ENCODE results near the gene OR56A3. TPM values are rescaled to one million over a fixed set of nuclear protein-coding genes. Genes with fewer than 3 reads are reported as not detected.

OR56A3 gene
- total and polyA plus RNA-seq, 12 donors = not detected

- H3K36me3 ChIP-seq (replicated peaks in 1 of 2) = no peaks in the 10 kb centered on the region
- DNase-seq = no peak
- no peaks in the 10 kb centered on the region for H3K9me3 ChIP-seq (replicated peaks in 1 of 3)
- intact Hi-C loops (cut with DNase I) = no loop called here
- H3K27ac ChIP-seq = no peak overlapping the region
- no peaks in the 10 kb centered on the region for H3K27me3 ChIP-seq
- H3K4me3 ChIP-seq = no peak overlapping the region
- H3K4me1 ChIP-seq (replicated peaks in 1 of 2) = no peaks in the 10 kb centered on the region
- no peak for TF ChIP-seq POLR2A (IDR thresholded peaks at IDR 0.05)
- TF ChIP-seq, protein P1, sequence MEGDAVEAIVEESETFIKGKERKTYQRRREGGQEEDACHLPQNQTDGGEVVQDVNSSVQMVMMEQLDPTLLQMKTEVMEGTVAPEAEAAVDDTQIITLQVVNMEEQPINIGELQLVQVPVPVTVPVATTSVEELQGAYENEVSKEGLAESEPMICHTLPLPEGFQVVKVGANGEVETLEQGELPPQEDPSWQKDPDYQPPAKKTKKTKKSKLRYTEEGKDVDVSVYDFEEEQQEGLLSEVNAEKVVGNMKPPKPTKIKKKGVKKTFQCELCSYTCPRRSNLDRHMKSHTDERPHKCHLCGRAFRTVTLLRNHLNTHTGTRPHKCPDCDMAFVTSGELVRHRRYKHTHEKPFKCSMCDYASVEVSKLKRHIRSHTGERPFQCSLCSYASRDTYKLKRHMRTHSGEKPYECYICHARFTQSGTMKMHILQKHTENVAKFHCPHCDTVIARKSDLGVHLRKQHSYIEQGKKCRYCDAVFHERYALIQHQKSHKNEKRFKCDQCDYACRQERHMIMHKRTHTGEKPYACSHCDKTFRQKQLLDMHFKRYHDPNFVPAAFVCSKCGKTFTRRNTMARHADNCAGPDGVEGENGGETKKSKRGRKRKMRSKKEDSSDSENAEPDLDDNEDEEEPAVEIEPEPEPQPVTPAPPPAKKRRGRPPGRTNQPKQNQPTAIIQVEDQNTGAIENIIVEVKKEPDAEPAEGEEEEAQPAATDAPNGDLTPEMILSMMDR (IDR thresholded peaks at IDR 0.05) = no peak
- 72 to 81% (median 79%) methylated on average over 4 of the region's 4 CpGs for WGBS, 4 donors
These were observed 47.2 kb downstream of the OR56A3 start for GRCh38 chr11:5989203-5989602.

GRCh38 chr11:5992150-5992549 is 50.1 kb downstream of the OR56A3 start:
- TF ChIP-seq POLR2A (IDR thresholded peaks at IDR 0.05) = no peak
- TF ChIP-seq, protein P1 (IDR thresholded peaks at IDR 0.05) = no peak
- no peak overlapping the region for H3K4me3 ChIP-seq
- no peaks in the 10 kb centered on the region for H3K4me1 ChIP-seq (replicated peaks in 1 of 2)
- H3K27ac ChIP-seq = no peak overlapping the region
- no peaks in the 10 kb centered on the region for H3K27me3 ChIP-seq
- no peak for DNase-seq
- no peaks in the 10 kb centered on the region for H3K36me3 ChIP-seq (replicated peaks in 1 of 2)
- intact Hi-C loops (cut with DNase I) = no loop called here
- WGBS, 4 donors = 54 to 86% (median 68%) methylated on average over 3 of the region's 3 CpGs
- no peaks in the 10 kb centered on the region for H3K9me3 ChIP-seq (replicated peaks in 1 of 3)

GRCh38 chr11:5992604-5993251 is 50.7 kb downstream of the OR56A3 start:
- whole genome bisulfite sequencing, 4 donors = 53 to 65% (median 53%) methylated on average over 3 of the region's 3 CpGs
- Histone ChIP-seq H3K27ac (no peak overlapping the region), H3K9me3 (replicated peaks in 1 of 3) (no peaks in the 10 kb centered on the region), H3K4me1 (replicated peaks in 1 of 2) (no peaks in the 10 kb centered on the region), H3K36me3 (replicated peaks in 1 of 2) (no peaks in the 10 kb centered on the region), H3K4me3 (no peak overlapping the region), H3K27me3 (no peaks in the 10 kb centered on the region)
- no peak for TF ChIP-seq POLR2A (IDR thresholded peaks at IDR 0.05)
- TF ChIP-seq, protein P1 (IDR thresholded peaks at IDR 0.05) = peak; percentile 16 to 52 (median 38)
- intact Hi-C loops (cut with DNase I) = no loop called here
- DNase-seq = peak in 1 of 7 donors; percentile 10

- H3K4me1 ChIP-seq (replicated peaks in 1 of 2) = no peaks in the 10 kb centered on the region
- TF ChIP-seq, protein P1 (IDR thresholded peaks at IDR 0.05) = no peak
- TF ChIP-seq POLR2A (IDR thresholded peaks at IDR 0.05) = no peak
- no peaks in the 10 kb centered on the region for H3K9me3 ChIP-seq (replicated peaks in 1 of 3)
- intact Hi-C loops (cut with DNase I) = no loop called here
- H3K27me3 ChIP-seq = no peaks in the 10 kb centered on the region
- no peak overlapping the region for H3K27ac ChIP-seq
- H3K4me3 ChIP-seq = no peak overlapping the region
- 86 to 94% (median 87%) methylated on average over 10 to 14 of the region's 14 CpGs for WGBS, 4 donors
- DNase-seq = no peak
- no peaks in the 10 kb centered on the region for H3K36me3 ChIP-seq (replicated peaks in 1 of 2)
These were observed 52.7 kb downstream of the OR56A3 start for GRCh38 chr11:5994791-5995190.

Other genes starting within 250 kb of the OR56A3 start
- gene OR56B1, start 205.8 kb upstream of the OR56A3 start, total RNA-seq = not detected
- not detected for gene OR56B1, start 205.8 kb upstream of the OR56A3 start, polyA plus RNA-seq
- gene OR52N4, start 188.0 kb upstream of the OR56A3 start, total RNA-seq = not detected
- under 1 TPM in 2 of 3 donors, not detected in 1; 0.11 to 0.37 TPM for gene OR52N4, start 188.0 kb upstream of the OR56A3 start, polyA plus RNA-seq
- under 1 TPM in 1 of 9 donors, not detected in 8; 0.11 TPM for gene OR52N5, start 158.9 kb upstream of the OR56A3 start, total RNA-seq
- gene OR52N5, start 158.9 kb upstream of the OR56A3 start, polyA plus RNA-seq = not detected
- gene OR52N1, start 151.0 kb upstream of the OR56A3 start, total RNA-seq = not detected
- gene OR52N1, start 151.0 kb upstream of the OR56A3 start, polyA plus RNA-seq = not detected
- not detected for gene OR52N2, start 133.3 kb upstream of the OR56A3 start, total RNA-seq
- gene OR52N2, start 133.3 kb upstream of the OR56A3 start, polyA plus RNA-seq = not detected
- under 1 TPM in 1 of 9 donors, not detected in 8; 0.11 TPM for gene OR52E6, start 100.4 kb upstream of the OR56A3 start, total RNA-seq
- not detected for gene OR52E6, start 100.4 kb upstream of the OR56A3 start, polyA plus RNA-seq
- gene OR52E8, start 84.6 kb upstream of the OR56A3 start, total RNA-seq = not detected
- gene OR52E8, start 84.6 kb upstream of the OR56A3 start, polyA plus RNA-seq = not detected
- not detected for gene OR52E4, start 61.6 kb upstream of the OR56A3 start, total RNA-seq
- not detected for gene OR52E4, start 61.6 kb upstream of the OR56A3 start, polyA plus RNA-seq
- not detected for gene OR52E5, start 49.0 kb upstream of the OR56A3 start, total RNA-seq
- not detected for gene OR52E5, start 49.0 kb upstream of the OR56A3 start, polyA plus RNA-seq
- not detected for gene OR56A5, start 26.2 kb downstream of the OR56A3 start, total RNA-seq
- gene OR56A5, start 26.2 kb downstream of the OR56A3 start, polyA plus RNA-seq = not detected
- under 1 TPM in 1 of 9 donors, not detected in 8; 0.61 TPM for gene OR52L1, start 44.7 kb downstream of the OR56A3 start, total RNA-seq
- gene OR52L1, start 44.7 kb downstream of the OR56A3 start, polyA plus RNA-seq = not detected
- gene OR56A4, start 64.7 kb downstream of the OR56A3 start, total RNA-seq = under 1 TPM in 1 of 9 donors, not detected in 8; under 0.01 TPM
- not detected for gene OR56A4, start 64.7 kb downstream of the OR56A3 start, polyA plus RNA-seq
- gene OR56A1, start 88.5 kb downstream of the OR56A3 start, total RNA-seq = under 1 TPM in 1 of 9 donors, not detected in 8; 0.06 TPM
- gene OR56A1, start 88.5 kb downstream of the OR56A3 start, polyA plus RNA-seq = not detected
- gene OR56B4, start 165.4 kb downstream of the OR56A3 start, total RNA-seq = not detected
- not detected for gene OR56B4, start 165.4 kb downstream of the OR56A3 start, polyA plus RNA-seq
- gene OR52B2, start 228.1 kb downstream of the OR56A3 start, total RNA-seq = under 1 TPM in 1 of 9 donors, not detected in 8; 0.11 TPM
- not detected for gene OR52B2, start 228.1 kb downstream of the OR56A3 start, polyA plus RNA-seq